ENCODE results near the gene IGSF21. TPM values are rescaled to one million over a fixed set of nuclear protein-coding genes. Genes with fewer than 3 reads are reported as not detected.
A peak's percentile ranks its signal among the peaks of the same experiment; 100 is the strongest.

Gene IGSF21
- total RNA-seq, 1 experiment from 2014 or later: 5.2 TPM

DNA sequence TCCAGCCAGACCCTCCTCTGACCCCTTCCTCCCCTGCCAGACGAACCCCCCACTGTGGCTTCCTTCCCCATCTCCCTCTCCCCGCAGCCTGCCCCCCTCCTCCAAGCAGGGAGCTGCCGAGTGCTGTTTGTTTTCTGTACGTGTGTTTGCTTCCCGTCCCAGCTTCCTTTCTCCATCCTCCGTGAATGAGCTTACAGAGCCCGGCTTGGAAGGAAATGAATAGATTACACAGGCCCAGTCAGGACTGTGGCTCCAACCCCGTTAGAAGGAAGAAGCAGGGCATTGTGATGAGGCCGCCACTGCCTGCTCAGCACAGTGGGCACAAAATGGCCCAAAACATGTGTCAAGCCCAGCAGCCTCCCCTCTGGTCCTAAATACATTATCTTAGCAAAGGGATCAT lies 123.2 kb downstream of the IGSF21 start:
- Mint-ChIP-seq H3K27ac (peak overlapping the region in 1 of 3 experiments; percentile 45; a peak in 1 of 7 replicates), H3K27me3 (ENCODE audit: low read depth) (peaks cover 2% of the 10 kb centered on the region), H3K4me1 (peaks cover 43 to 44% of the 10 kb centered on the region in 2 experiments), H3K4me3 (no peak overlapping the region), H3K9me3 (peaks cover 20 to 21% of the 10 kb centered on the region in 2 experiments), H3K36me3 (ENCODE audit: insufficient read depth in 1 of 3, low read depth in 3 of 3) (peaks cover 11 to 26% (median 21%) of the 10 kb centered on the region in 3 experiments)
- H3K23me2 ChIP-seq (ENCODE audit: insufficient read length, low read depth, low read length, poor library complexity, severe bottlenecking): no peaks in the 10 kb centered on the region
- no peak overlapping the region for H2AK5ac ChIP-seq (ENCODE audit: insufficient read length, low read length)
- H2BK120ac ChIP-seq (ENCODE audit: low read depth, low read length, poor library complexity, severe bottlenecking): no peak overlapping the region
- no peak overlapping the region for H3K14ac ChIP-seq (ENCODE audit: insufficient read depth, low read length)
- no peak overlapping the region for H3K27ac ChIP-seq (ENCODE audit: insufficient read length, low read depth, low read length)
- no peak for DNase-seq
- no peak overlapping the region for H4K8ac ChIP-seq (replicated peaks; ENCODE audit: insufficient read length, low read depth, low read length)
- H3K18ac ChIP-seq (ENCODE audit: insufficient read length, low read depth, low read length): no peak overlapping the region
- no peak overlapping the region for H2BK15ac ChIP-seq (ENCODE audit: low read depth, low read length)
- no peak overlapping the region for H3K4me2 ChIP-seq (ENCODE audit: insufficient read depth, insufficient read length, low read length)
- H3K9ac ChIP-seq (ENCODE audit: extremely low read depth, insufficient read length, low read length): no peak overlapping the region
- peaks cover 14% of the 10 kb centered on the region; the same call in 1 of the 2 replicates for H3K4me1 ChIP-seq (ENCODE audit: insufficient read depth, low read length)
- H3K56ac ChIP-seq (ENCODE audit: insufficient read length, low read depth, low read length): no peak overlapping the region
- H4K5ac ChIP-seq (ENCODE audit: insufficient read length, low read depth, low read length): no peak overlapping the region
- no peak overlapping the region for H3K23ac ChIP-seq (ENCODE audit: insufficient read length, low read depth, low read length)
- no peaks in the 10 kb centered on the region for H4K20me1 ChIP-seq (ENCODE audit: control insufficient read depth, insufficient read depth, insufficient read length)
- TF ChIP-seq, protein P1, sequence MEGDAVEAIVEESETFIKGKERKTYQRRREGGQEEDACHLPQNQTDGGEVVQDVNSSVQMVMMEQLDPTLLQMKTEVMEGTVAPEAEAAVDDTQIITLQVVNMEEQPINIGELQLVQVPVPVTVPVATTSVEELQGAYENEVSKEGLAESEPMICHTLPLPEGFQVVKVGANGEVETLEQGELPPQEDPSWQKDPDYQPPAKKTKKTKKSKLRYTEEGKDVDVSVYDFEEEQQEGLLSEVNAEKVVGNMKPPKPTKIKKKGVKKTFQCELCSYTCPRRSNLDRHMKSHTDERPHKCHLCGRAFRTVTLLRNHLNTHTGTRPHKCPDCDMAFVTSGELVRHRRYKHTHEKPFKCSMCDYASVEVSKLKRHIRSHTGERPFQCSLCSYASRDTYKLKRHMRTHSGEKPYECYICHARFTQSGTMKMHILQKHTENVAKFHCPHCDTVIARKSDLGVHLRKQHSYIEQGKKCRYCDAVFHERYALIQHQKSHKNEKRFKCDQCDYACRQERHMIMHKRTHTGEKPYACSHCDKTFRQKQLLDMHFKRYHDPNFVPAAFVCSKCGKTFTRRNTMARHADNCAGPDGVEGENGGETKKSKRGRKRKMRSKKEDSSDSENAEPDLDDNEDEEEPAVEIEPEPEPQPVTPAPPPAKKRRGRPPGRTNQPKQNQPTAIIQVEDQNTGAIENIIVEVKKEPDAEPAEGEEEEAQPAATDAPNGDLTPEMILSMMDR (conservative IDR thresholded peaks at IDR 0.05): no peak
- no peak overlapping the region for H2BK20ac ChIP-seq (ENCODE audit: low read depth, low read length, poor library complexity, severe bottlenecking)
- no peaks in the 10 kb centered on the region for H3K79me2 ChIP-seq (ENCODE audit: insufficient read depth, low read length)
- no peak overlapping the region for H4K91ac ChIP-seq (ENCODE audit: insufficient read length, low read depth, low read length)
- no peak overlapping the region for H2BK5ac ChIP-seq (ENCODE audit: insufficient read length, low read length)
- WGBS (ENCODE audit: extremely low coverage, insufficient read length, low lambda C conversion rate): no CpG with 5 or more reads among the region's 9 CpGs
- H2BK12ac ChIP-seq (ENCODE audit: insufficient read length, low read depth, low read length): peak overlapping the region; percentile 32
- H3K9me3 ChIP-seq (ENCODE audit: control insufficient read depth, low read depth, low read length): no peaks in the 10 kb centered on the region
- H3K4ac ChIP-seq (ENCODE audit: low read depth, low read length): no peak overlapping the region
- no peak overlapping the region for H3T11ph ChIP-seq (ENCODE audit: low read length)
- no peaks in the 10 kb centered on the region for H3K79me1 ChIP-seq (ENCODE audit: insufficient read depth, low read depth, low read length, poor library complexity, severe bottlenecking)
- H2AFZ ChIP-seq (ENCODE audit: low read length): no peak overlapping the region
- no peaks in the 10 kb centered on the region for H3K27me3 ChIP-seq (ENCODE audit: insufficient read depth, low read length)

Data from H9 (cell line).